ENCODE measurements around the gene ZNF324B. TPM values are rescaled to one million over a fixed set of nuclear protein-coding genes. Genes with fewer than 3 reads are reported as not detected.
A peak's percentile ranks its signal among the peaks of the same experiment; 100 is the strongest.

ZNF324B gene
- total RNA-seq, 6 donors from 2014 or later, result 6.9 to 18.9 (median 9.8) TPM

DNA sequence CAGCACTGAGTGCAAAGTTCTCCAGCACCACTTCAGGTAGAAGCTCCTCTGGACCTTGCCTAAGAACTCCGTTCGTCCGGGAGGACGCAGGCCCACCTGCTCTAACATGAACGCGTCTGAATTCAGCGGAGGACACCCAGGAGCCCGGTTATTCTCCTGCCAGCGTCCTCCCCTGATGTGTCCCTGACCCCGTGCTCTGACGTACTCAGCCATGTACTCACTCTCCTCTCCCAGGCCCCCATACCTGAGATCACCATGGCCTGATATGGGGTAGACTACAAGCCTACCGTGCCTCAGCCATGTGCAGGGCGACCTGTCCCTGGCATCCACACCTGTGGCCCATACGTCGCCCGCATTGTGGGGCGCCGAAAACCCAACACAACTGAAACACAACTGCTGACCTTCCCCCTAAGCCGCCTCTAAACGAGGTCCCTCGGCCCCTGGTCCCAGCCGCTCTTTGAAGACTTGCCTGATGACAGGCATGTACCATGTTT is 43.7 kb upstream of the ZNF324B start:
- ATAC-seq (ENCODE audit: low FRiP score in 2 of 2) (peak; percentile 2 to 28), DNase-seq (no peak)
- peak overlapping the region; percentile 78 to 93 (median 90) for H3K27ac ChIP-seq
- H3K9me3 ChIP-seq, result no peaks in the 10 kb centered on the region
- H3K27me3 ChIP-seq, result no peaks in the 10 kb centered on the region
- H3K36me3 ChIP-seq, result no peaks in the 10 kb centered on the region
- 20 to 23% methylated on average over 18 to 22 of the region's 22 CpGs for WGBS, 2 donors
- H3K4me3 ChIP-seq, result peak overlapping the region; percentile 75 to 94 (median 82)
- peaks cover 20 to 29% (median 22%) of the 10 kb centered on the region in 4 donors for H3K4me1 ChIP-seq
- TF ChIP-seq POLR2A (IDR thresholded peaks at IDR 0.05) (no peak), POLR2AphosphoS5 (IDR thresholded peaks at IDR 0.05) (no peak), EP300 (IDR thresholded peaks at IDR 0.05) (no peak)
- TF ChIP-seq, protein P1, sequence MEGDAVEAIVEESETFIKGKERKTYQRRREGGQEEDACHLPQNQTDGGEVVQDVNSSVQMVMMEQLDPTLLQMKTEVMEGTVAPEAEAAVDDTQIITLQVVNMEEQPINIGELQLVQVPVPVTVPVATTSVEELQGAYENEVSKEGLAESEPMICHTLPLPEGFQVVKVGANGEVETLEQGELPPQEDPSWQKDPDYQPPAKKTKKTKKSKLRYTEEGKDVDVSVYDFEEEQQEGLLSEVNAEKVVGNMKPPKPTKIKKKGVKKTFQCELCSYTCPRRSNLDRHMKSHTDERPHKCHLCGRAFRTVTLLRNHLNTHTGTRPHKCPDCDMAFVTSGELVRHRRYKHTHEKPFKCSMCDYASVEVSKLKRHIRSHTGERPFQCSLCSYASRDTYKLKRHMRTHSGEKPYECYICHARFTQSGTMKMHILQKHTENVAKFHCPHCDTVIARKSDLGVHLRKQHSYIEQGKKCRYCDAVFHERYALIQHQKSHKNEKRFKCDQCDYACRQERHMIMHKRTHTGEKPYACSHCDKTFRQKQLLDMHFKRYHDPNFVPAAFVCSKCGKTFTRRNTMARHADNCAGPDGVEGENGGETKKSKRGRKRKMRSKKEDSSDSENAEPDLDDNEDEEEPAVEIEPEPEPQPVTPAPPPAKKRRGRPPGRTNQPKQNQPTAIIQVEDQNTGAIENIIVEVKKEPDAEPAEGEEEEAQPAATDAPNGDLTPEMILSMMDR (IDR thresholded peaks at IDR 0.05), result no peak

DNA sequence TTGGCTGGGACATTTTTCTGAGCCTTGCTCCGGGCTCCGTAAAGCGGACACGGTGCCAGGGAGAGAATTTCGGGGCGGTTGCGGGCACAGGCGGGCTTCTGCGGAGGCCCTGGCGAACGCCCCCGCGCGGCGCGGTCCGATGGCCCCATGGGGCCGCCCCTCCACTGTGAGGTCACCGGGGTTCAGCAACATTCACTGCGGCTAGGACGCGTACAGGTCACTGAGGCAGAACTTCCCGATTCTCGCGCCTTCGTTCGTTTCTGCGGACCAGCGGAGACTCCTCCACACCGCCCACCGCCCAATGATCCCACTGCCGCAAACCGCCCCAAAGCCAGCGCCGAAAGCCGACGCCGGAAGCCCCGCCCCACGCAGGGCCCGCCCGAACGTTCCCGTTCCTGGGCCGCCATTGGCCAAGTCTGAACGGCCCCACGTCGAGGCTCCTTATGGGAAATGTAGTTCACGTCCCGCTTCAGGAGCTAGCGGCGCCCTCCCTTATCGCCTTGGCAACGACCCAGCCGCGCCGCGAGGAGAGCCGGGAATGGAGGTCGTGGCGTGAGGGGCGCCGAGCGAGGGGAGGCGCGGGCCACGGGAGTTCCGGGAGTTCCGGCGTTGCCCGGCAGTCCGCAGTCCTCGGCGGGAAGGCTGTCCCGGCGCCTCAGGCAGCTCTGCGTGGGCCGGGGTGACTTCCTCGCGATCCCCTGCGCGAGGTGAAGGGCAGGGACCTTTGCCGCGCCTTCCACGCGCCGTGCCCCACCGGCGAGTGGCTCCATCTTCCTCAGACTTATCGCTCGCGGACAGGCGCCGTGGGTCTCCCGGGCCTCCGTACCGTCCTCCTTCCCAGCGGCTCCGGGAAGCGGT is 43.0 kb upstream of the ZNF324B start, which contains the start of gene ZNF584:
Gene ZNF584, plus strand, starts transcription at position 498 of the 858 bp plus-strand sequence. CDS start 499 bp downstream, outside the sequence.
- ATAC-seq (ENCODE audit: low FRiP score in 2 of 2) (peak; percentile 97 to 99), DNase-seq (peak; percentile 96 to 99)
- H3K36me3 ChIP-seq, result no peaks in the 10 kb centered on the region
- no peaks in the 10 kb centered on the region for H3K27me3 ChIP-seq
- H3K27ac ChIP-seq, result peak within 1 kb of the TSS; percentile 78 to 93 (median 90)
- H3K9me3 ChIP-seq, result no peaks in the 10 kb centered on the region
- H3K4me1 ChIP-seq, result peaks cover 20 to 29% (median 22%) of the 10 kb centered on the region in 4 donors
- TF ChIP-seq, protein P1 (IDR thresholded peaks at IDR 0.05), result peak in 2 of 6 experiments; percentile 8 to 14
- TF ChIP-seq EP300 (IDR thresholded peaks at IDR 0.05), result no peak
- TF ChIP-seq POLR2AphosphoS5 (IDR thresholded peaks at IDR 0.05), result peak; percentile 84 to 88
- TF ChIP-seq POLR2A (IDR thresholded peaks at IDR 0.05), result peak in 3 of 4 donors; percentile 47 to 91 (median 91)
- H3K4me3 ChIP-seq, result peak within 1 kb of the TSS; percentile 75 to 94 (median 82)
- WGBS, 2 donors, result 0 to 1% methylated on average over 48 to 69 of the region's 100 CpGs

DNA sequence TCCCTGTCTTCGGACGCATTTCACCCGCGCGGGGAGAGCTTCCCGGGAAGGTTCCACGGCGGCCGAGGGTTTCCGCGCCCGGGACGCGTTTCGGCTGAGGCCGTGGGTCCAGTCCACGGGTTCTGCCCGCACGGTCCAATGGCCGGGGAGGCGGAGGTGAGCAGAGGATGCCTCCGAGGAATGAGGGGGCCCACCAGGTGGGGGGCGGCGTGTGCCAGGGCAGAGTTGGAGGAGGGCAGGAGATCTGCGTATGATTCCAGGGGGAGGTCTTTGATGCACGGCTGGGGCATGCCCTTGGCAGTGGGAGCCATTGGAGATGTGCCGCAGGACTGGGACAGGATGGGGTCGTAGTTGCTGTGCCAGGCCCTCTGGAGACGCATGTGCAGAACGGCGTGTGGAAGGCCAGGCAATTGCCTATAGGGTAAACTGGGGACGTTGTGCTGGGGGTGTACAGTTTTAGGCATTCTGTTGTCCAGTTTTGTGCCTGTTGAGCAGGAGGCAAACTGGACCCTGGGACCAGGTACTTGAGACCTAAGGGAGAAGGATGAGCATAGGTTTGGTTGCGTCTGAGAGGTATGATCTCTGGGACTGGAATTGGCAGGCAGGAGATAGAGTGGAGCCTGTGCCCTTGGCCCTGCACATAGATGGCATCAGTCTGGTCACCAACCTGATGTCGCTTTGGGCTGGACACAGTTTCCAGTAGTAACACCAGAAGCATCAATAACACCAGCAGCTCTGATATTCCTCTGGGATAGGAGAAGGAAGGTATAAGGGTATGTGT is 42.2 kb upstream of the ZNF324B start:
- peak overlapping the region; percentile 78 to 93 (median 90) for H3K27ac ChIP-seq
- DNase-seq (no peak), ATAC-seq (ENCODE audit: low FRiP score in 2 of 2) (peak; percentile 13 to 21)
- WGBS, 2 donors, result 6% methylated on average over 20 to 34 of the region's 34 CpGs
- H3K36me3 ChIP-seq, result no peaks in the 10 kb centered on the region
- H3K9me3 ChIP-seq, result no peaks in the 10 kb centered on the region
- H3K4me1 ChIP-seq, result peaks cover 20 to 29% (median 22%) of the 10 kb centered on the region in 4 donors
- no peak for TF ChIP-seq POLR2A (IDR thresholded peaks at IDR 0.05)
- peak overlapping the region; percentile 75 to 94 (median 82) for H3K4me3 ChIP-seq
- no peaks in the 10 kb centered on the region for H3K27me3 ChIP-seq

DNA sequence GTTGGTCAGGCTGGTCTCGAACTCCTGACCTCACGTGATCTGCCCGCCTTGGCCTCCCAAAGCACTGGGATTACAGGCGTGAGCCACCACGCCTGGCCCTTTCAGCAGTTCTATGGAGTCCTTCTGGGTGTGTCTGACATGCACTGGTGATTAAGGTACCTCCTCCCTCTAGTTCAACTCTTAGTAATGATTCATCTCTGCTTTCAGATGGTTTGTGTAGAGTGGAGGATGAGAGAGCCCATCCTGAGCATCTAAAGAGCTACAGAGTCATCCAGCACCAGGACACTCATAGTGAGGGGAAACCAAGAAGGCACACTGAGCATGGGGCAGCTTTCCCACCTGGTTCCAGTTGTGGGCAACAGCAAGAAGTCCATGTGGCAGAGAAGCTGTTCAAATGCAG is 34.8 kb upstream of the ZNF324B start:
- H3K36me3 ChIP-seq, result peaks cover 8 to 50% (median 39%) of the 10 kb centered on the region in 4 donors

More for the DNA sequence above, 34.8 kb upstream of the ZNF324B start:
- WGBS, 2 donors, result 95 to 100% methylated on average over 5 of the region's 5 CpGs
- TF ChIP-seq EP300 (IDR thresholded peaks at IDR 0.05) (no peak), POLR2A (IDR thresholded peaks at IDR 0.05) (no peak), POLR2AphosphoS5 (IDR thresholded peaks at IDR 0.05) (no peak)
- TF ChIP-seq, protein P1 (IDR thresholded peaks at IDR 0.05), result no peak
- H3K27me3 ChIP-seq, result no peaks in the 10 kb centered on the region
- H3K4me1 ChIP-seq, result no peaks in the 10 kb centered on the region
- DNase-seq (no peak), ATAC-seq (ENCODE audit: low FRiP score in 2 of 2) (no peak)
- H3K9me3 ChIP-seq, result peaks cover 0 to 5% (median 0%) of the 10 kb centered on the region in 4 donors
- H3K4me3 ChIP-seq, result no peak overlapping the region
- H3K27ac ChIP-seq, result no peak overlapping the region
